HepG2 (cell line): ENCODE data around the gene MNX1. TPM values are rescaled to one million over a fixed set of nuclear protein-coding genes. Genes with fewer than 3 reads are reported as not detected.

ENCODE experiments used
- ATF7-NPFF ChIP-seq: sonication (generic); formaldehyde crosslinking; IDR thresholded peaks from 2 replicates; pipeline ENCODE4 v1.8.1; 2023; ENCODE audit warnings: mild to moderate bottlenecking, low read depth, missing genetic modification reagents, moderate library complexity
- ATM ChIP-seq: fragments of 450-650 bp; IDR thresholded peaks from 2 replicates; pipeline ENCODE4 v1.7.1; 2017; ENCODE audit warnings: mild to moderate bottlenecking, borderline replicate concordance
- CAMTA2 ChIP-seq: sonication (generic); formaldehyde crosslinking; IDR thresholded peaks from 2 replicates; pipeline ENCODE4 v1.4.0; 2020; ENCODE audit warnings: mild to moderate bottlenecking, missing genetic modification reagents, borderline replicate concordance
- ELF1 ChIP-seq: sonication (generic); formaldehyde crosslinking; IDR thresholded peaks from 2 replicates; pipeline ENCODE4 v1.4.0; 2020; ENCODE audit warnings: missing genetic modification reagents
- FOXA3 ChIP-seq: IDR thresholded peaks from 2 replicates; pipeline ENCODE4 v1.6.1; 2016; ENCODE audit warnings: missing genetic modification reagents, missing compliant biosample characterization
- KLF6 ChIP-seq: IDR thresholded peaks from 2 replicates; pipeline ENCODE4 v1.8.0; 2016; ENCODE audit warnings: missing biosample characterization, missing genetic modification reagents
- SCMH1 ChIP-seq: sonication (generic); formaldehyde crosslinking; IDR thresholded peaks from 2 replicates; pipeline ENCODE4 v1.9.0; 2021; ENCODE audit warnings: missing genetic modification reagents, mild to moderate bottlenecking, borderline replicate concordance
- TBL1XR1 ChIP-seq: fragments of 150-350 bp; IDR thresholded peaks from 2 replicates; pipeline ENCODE4 v1.6.1; 2014; ENCODE audit warnings: borderline replicate concordance, low read length; ENCODE audit not compliant: partially characterized antibody
- ZBTB8A ChIP-seq: sonication (generic); formaldehyde crosslinking; IDR thresholded peaks from 2 replicates; pipeline ENCODE4 v1.4.0; 2020; ENCODE audit warnings: mild to moderate bottlenecking, low read depth, missing genetic modification reagents, borderline replicate concordance
- ZNF44 ChIP-seq: sonication (generic); formaldehyde crosslinking; IDR thresholded peaks from 2 replicates; pipeline ENCODE4 v1.5.1; 2020; ENCODE audit warnings: mild to moderate bottlenecking, missing genetic modification reagents
- ZNF501 ChIP-seq: sonication (generic); formaldehyde crosslinking; IDR thresholded peaks from 2 replicates; pipeline ENCODE4 v1.5.1; 2020; ENCODE audit warnings: mild to moderate bottlenecking, moderate library complexity, missing genetic modification reagents
- ZNF619 ChIP-seq: sonication (generic); formaldehyde crosslinking; IDR thresholded peaks from 2 replicates; pipeline ENCODE4 v1.4.0; 2020; ENCODE audit warnings: mild to moderate bottlenecking, missing genetic modification reagents
- ZNF724P ChIP-seq: sonication (generic); formaldehyde crosslinking; IDR thresholded peaks from 2 replicates; pipeline ENCODE4 v1.8.0; 2022; ENCODE audit warnings: missing genetic modification reagents, borderline replicate concordance
- polyA plus RNA-seq, 8 experiments: library from polyadenylated mRNA; depleted of rRNA in 3 of 8; stranded (reverse) in 7 of 8; unstranded in 1 of 8; fragments of >200 nt; fragmentation: Illumina TruSeq in 4 of 8; extraction: Trizol in 4 of 8; gene quantifications; 2 replicates each; pipeline versions ENCODE4 v1.2.1 to v1.2.3, GENCODE V29; 2011 to 2016; ENCODE audit warnings: low read depth in 4 of 8, missing spikeins in 1 of 8, mixed read lengths in 1 of 8; ENCODE audit not compliant: insufficient read depth in 1 of 8
- total RNA-seq, 5 experiments: library from RNA; depleted of rRNA; stranded (reverse); fragments of >200 nt; fragmentation: Illumina TruSeq; extraction: Trizol; gene quantifications; 2 replicates each; pipeline ENCODE4 v1.2.3, GENCODE V29; 2016; ENCODE audit warnings: low read depth in 1 of 5
- TF ChIP-seq, protein P1 (sequence below): sonication (generic); formaldehyde crosslinking; IDR thresholded peaks from 2 replicates; pipeline ENCODE4 v1.4.0; 2020; ENCODE audit warnings: mild to moderate bottlenecking, missing genetic modification reagents
- TF ChIP-seq, protein P2 (sequence below): sonication (generic); formaldehyde crosslinking; conservative IDR thresholded peaks from 2 replicates; pipeline ENCODE4 v1.4.0; 2020; ENCODE audit warnings: mild to moderate bottlenecking, missing genetic modification reagents, moderate library complexity
- TF ChIP-seq, protein P3 (sequence below): sonication (generic); formaldehyde crosslinking; IDR thresholded peaks from 2 replicates; pipeline ENCODE4 v1.8.0; 2022; ENCODE audit warnings: mild to moderate bottlenecking, missing genetic modification reagents
- TF ChIP-seq, protein P4 (sequence below): sonication (generic); formaldehyde crosslinking; IDR thresholded peaks from 2 replicates; pipeline ENCODE4 v1.5.1; 2020; ENCODE audit warnings: missing genetic modification reagents, mild to moderate bottlenecking, borderline replicate concordance
- TF ChIP-seq, protein P5 (sequence below): sonication (generic); formaldehyde crosslinking; IDR thresholded peaks from 2 replicates; pipeline ENCODE4 v1.8.1; 2023; ENCODE audit warnings: missing genetic modification reagents, inconsistent platforms, borderline replicate concordance

MNX1 gene
- total and polyA plus RNA-seq, 2 of the 13 experiments (the other 11 are each of a cell fraction or from before 2014, with no cell fraction given): 0.94 to 6.1 TPM

DNA sequence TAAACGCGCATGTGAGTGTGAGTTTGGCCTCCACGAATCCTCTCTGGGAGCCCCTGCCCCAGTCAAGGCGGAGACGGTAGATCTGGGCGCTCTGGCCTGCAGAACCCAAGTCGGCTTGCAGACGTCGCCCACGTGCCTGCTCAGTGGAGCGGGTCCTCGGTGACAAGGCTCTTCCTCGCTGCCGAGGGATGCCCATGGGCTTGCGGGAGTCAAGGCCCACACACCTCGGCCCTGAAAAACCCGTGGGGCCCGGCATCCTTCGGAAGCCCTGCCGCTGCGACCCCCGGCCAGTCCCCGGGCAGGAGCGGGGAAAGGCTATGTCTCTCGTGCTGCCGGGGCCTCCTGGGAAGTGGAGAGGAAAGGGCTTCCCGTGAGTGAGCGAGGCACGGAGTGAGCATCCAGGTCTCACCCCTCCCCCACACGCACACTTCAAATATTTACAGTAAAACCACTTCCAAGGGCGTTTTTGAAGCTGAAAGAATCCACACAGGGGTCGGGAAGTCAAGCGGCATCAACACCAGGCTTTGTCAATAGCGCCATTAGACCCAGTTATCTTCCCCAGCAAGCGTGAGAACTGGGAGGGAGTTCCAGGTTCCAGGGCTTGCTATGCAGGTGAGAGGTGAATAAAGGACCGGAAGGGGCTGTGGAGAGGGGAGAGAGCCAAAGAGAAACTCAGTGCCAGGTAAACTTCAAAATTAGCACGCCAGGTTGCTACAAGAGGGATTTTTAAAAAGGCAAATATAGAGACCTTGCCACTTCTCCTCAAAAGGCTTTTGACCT, 1.1 kb upstream of the MNX1 start (continued):
- TF ChIP-seq, protein P1, sequence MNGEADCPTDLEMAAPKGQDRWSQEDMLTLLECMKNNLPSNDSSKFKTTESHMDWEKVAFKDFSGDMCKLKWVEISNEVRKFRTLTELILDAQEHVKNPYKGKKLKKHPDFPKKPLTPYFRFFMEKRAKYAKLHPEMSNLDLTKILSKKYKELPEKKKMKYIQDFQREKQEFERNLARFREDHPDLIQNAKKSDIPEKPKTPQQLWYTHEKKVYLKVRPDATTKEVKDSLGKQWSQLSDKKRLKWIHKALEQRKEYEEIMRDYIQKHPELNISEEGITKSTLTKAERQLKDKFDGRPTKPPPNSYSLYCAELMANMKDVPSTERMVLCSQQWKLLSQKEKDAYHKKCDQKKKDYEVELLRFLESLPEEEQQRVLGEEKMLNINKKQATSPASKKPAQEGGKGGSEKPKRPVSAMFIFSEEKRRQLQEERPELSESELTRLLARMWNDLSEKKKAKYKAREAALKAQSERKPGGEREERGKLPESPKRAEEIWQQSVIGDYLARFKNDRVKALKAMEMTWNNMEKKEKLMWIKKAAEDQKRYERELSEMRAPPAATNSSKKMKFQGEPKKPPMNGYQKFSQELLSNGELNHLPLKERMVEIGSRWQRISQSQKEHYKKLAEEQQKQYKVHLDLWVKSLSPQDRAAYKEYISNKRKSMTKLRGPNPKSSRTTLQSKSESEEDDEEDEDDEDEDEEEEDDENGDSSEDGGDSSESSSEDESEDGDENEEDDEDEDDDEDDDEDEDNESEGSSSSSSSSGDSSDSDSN (CRISPR knock-in tag): peak; percentile 61
- TF ChIP-seq, protein P2, sequence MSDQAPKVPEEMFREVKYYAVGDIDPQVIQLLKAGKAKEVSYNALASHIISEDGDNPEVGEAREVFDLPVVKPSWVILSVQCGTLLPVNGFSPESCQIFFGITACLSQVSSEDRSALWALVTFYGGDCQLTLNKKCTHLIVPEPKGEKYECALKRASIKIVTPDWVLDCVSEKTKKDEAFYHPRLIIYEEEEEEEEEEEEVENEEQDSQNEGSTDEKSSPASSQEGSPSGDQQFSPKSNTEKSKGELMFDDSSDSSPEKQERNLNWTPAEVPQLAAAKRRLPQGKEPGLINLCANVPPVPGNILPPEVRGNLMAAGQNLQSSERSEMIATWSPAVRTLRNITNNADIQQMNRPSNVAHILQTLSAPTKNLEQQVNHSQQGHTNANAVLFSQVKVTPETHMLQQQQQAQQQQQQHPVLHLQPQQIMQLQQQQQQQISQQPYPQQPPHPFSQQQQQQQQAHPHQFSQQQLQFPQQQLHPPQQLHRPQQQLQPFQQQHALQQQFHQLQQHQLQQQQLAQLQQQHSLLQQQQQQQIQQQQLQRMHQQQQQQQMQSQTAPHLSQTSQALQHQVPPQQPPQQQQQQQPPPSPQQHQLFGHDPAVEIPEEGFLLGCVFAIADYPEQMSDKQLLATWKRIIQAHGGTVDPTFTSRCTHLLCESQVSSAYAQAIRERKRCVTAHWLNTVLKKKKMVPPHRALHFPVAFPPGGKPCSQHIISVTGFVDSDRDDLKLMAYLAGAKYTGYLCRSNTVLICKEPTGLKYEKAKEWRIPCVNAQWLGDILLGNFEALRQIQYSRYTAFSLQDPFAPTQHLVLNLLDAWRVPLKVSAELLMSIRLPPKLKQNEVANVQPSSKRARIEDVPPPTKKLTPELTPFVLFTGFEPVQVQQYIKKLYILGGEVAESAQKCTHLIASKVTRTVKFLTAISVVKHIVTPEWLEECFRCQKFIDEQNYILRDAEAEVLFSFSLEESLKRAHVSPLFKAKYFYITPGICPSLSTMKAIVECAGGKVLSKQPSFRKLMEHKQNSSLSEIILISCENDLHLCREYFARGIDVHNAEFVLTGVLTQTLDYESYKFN (CRISPR knock-in tag): peak; percentile 79
- TF ChIP-seq ELF1 (CRISPR knock-in tag): no peak
- TF ChIP-seq ZNF44 (CRISPR knock-in tag): no peak; the same call in 1 of the 2 replicates
- no peak for TF ChIP-seq ZBTB8A (CRISPR knock-in tag)
- TF ChIP-seq ZNF501 (CRISPR knock-in tag): no peak; the same call in 1 of the 2 replicates
- TF ChIP-seq, protein P3, sequence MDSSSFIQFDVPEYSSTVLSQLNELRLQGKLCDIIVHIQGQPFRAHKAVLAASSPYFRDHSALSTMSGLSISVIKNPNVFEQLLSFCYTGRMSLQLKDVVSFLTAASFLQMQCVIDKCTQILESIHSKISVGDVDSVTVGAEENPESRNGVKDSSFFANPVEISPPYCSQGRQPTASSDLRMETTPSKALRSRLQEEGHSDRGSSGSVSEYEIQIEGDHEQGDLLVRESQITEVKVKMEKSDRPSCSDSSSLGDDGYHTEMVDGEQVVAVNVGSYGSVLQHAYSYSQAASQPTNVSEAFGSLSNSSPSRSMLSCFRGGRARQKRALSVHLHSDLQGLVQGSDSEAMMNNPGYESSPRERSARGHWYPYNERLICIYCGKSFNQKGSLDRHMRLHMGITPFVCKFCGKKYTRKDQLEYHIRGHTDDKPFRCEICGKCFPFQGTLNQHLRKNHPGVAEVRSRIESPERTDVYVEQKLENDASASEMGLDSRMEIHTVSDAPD: 0 out of 2 replicates have a peak, but pooled peaks have one; percentile 9
- TF ChIP-seq TBL1XR1: no peak
- no peak for TF ChIP-seq ZNF619 (CRISPR knock-in tag)
- TF ChIP-seq ATF7-NPFF (CRISPR knock-in tag): no peak
- no peak for TF ChIP-seq CAMTA2 (CRISPR knock-in tag)
- no peak for TF ChIP-seq SCMH1 (CRISPR knock-in tag)
- TF ChIP-seq ATM: no peak
- no peak for TF ChIP-seq KLF6
- TF ChIP-seq, protein P4, sequence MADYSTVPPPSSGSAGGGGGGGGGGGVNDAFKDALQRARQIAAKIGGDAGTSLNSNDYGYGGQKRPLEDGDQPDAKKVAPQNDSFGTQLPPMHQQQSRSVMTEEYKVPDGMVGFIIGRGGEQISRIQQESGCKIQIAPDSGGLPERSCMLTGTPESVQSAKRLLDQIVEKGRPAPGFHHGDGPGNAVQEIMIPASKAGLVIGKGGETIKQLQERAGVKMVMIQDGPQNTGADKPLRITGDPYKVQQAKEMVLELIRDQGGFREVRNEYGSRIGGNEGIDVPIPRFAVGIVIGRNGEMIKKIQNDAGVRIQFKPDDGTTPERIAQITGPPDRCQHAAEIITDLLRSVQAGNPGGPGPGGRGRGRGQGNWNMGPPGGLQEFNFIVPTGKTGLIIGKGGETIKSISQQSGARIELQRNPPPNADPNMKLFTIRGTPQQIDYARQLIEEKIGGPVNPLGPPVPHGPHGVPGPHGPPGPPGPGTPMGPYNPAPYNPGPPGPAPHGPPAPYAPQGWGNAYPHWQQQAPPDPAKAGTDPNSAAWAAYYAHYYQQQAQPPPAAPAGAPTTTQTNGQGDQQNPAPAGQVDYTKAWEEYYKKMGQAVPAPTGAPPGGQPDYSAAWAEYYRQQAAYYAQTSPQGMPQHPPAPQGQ (CRISPR knock-in tag): no peak
- peak; percentile 92 for TF ChIP-seq FOXA3 (CRISPR knock-in tag)
- no peak for TF ChIP-seq ZNF724P (CRISPR knock-in tag)
- TF ChIP-seq, protein P5, sequence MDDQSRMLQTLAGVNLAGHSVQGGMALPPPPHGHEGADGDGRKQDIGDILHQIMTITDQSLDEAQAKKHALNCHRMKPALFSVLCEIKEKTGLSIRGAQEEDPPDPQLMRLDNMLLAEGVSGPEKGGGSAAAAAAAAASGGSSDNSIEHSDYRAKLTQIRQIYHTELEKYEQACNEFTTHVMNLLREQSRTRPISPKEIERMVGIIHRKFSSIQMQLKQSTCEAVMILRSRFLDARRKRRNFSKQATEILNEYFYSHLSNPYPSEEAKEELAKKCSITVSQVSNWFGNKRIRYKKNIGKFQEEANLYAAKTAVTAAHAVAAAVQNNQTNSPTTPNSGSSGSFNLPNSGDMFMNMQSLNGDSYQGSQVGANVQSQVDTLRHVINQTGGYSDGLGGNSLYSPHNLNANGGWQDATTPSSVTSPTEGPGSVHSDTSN (CRISPR knock-in tag): no peak
